Umbilical cord (tissue), 2 donors: Measurements from ENCODE around the gene PTPRD. TPM values are rescaled to one million over a fixed set of nuclear protein-coding genes. Genes with fewer than 3 reads are reported as not detected.

Source experiments
- DNase-seq: peaks from one replicate; pipeline ENCODE4 v3.0.0-alpha.2; 2015; ENCODE audit warnings: low spot score
- total RNA-seq: library from RNA; depleted of rRNA; stranded (reverse); fragments of >200 nt; gene quantifications from one replicate; pipeline ENCODE4 v1.2.3, GENCODE V29; 2014; ENCODE audit warnings: low replicate concordance; ENCODE audit not compliant: insufficient read depth

The PTPRD gene
- total RNA-seq, 1 donor from 2014 or later: 29.1 TPM

DNA sequence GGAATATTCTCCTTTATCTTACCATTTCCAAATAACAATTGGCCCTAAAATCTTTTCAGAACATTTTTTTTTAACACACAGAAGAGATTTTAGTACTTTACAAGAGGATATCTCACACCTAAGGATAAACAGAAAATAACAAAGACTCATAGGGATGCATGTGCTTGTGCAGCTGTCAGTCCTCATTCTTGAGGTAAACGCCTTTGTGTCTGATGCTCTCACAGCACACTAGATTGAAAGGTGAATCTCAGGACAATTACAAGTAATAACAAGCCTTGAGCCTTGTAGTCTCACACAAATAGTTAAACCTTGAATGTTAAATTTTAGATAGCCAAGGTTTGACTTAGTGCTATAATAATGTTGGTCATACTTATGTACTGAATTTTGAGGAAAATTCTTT, 439.2 kb downstream of the PTPRD start:
- no peak for DNase-seq

DNA sequence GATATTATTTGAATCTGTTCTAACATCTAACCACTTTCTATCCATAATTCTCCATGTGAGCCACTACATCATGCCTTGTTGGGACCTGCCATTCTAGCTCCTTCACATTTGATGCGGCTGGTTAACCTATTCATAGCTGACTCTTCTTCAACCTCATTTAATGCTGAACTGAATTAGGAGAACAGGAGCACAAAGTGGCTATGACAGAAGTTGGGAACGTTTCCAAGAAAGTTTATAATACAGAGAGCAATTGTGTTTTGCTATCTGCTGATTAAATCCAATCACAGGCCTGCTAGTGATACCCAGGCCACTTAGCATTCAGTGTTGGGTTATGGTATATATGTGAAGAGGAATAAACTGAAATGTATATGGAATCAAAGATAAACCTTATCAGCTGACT, 440.3 kb downstream of the PTPRD start:
- no peak for DNase-seq

DNA sequence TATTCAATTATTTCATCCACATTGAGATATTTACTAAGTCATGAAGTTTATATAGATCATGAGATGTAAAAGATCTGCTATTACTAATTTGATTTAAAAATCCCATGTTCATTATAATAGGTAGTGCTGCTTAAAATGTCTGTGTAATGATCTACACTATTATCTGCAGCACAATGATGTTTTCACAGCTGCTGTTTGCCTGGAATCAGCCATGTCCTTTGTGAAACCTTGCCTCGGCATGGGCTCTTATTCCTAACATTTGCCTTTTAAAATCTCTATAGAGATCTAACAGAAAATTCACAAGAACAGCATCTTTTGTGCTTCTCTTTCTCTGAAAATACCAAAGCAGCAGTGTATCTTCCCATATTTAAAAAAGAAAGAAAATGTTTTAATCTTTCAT, 444.6 kb downstream of the PTPRD start:
- no peak for DNase-seq

DNA sequence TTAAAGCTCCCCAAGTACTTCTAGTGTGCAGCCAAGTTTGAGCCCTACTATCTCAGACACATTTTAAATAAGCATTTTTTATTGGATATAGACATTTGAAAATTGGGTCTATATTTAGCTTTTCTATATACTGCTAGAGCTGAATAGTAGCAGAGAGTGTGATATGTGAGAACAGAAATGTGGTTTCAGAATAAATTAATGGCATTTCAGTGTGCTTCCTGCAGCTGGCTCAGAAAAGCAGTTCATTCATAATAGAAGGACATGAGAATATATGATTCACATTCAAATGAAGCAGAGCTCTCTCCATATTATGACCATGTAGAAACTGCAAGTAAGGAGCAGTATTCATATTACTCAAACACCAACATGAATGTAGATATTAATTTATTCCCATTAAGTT, 464.0 kb downstream of the PTPRD start:
- no peak for DNase-seq

DNA sequence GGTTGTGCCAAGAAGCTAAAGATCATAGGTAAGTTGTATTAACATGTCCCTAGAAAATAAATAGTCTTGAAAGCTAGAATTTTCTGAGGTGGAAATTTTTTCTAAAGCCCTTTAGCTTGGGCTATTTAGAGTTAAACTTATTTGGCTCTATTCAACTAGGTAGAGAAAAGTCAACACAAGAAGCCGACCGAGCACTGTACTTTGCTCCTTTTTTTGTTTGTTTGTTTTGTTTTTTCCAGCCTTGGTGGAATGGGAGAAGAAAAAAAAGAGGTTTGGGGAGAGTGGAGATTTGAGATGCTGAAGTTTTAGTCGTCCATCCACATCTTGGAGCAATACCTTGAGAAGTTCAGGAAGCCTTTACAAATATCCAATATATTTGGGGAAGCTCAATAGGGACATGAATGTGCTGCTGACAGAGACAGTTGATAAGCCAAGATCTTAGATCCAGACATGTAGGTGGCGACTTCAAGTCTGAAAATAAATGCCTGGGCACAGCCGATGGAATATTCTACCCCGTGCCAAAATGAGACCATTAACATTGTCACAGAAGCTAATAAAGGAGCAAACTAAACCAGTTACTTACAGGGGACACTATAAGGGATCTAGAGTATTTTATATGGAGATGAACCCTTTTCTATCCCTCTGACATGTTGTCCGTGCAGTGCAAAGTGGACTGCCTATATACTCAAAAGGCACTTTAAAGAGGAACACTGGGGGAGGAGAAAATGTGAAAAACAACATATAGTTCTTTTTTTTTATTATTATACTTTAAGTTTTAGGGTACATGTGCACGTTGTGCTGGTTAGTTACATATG, 466.1 kb downstream of the PTPRD start:
- no peak for DNase-seq

DNA sequence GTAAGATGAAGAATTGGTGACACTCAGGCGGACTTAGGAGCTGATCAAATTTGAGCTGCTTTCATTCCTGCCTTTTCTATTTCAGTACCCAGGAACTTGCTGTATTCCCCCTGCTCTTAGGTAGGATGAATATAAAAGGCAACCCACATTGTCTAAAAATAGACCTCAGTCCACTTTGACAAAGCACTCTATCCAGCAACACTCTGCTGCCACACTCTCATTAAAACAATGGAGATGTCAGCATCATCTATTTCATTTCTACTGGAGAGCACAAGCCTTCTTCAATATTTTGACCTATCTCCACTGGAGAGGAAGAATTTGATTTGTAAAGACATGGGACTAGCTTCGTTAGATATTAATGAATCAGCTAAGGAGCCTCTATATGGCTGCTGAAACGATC, 468.4 kb downstream of the PTPRD start:
- DNase-seq: no peak

DNA sequence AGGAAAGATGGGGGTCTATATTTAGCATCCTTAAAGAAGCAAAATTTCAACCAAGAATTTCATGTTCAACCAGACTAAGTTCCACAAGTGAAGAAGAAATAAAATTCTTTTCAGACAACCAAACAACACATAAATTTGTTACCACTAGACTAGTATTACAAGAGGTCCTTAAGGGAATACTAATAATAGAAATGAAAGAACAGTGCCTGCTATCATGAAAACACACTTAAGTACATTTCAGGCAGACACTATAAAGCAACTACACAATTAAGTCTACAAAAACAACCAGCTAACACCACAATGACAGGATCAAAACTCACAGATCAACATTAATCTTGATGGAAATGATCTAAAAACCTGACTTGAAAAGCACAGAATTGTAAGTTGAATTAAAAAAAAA, 477.2 kb downstream of the PTPRD start:
- no peak for DNase-seq

DNA sequence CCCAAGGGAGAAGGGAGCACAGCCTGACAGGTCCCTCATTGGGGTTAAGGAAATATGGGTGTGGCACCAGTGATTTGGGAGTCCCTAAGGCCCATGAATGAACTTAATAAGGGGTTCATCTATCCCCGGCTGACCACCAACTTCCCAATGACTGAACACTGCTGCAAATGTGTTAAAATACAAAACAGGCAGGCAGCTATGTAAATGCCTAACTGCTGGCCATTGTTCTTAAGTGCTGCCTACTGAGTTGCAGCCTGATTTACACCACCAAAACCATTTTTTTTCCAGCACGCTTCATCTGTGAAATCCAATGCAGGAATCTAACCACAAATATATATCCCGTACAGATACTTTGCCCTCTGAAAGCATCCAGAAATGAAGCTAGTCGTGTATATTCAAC, 478.5 kb downstream of the PTPRD start:
- no peak for DNase-seq

DNA sequence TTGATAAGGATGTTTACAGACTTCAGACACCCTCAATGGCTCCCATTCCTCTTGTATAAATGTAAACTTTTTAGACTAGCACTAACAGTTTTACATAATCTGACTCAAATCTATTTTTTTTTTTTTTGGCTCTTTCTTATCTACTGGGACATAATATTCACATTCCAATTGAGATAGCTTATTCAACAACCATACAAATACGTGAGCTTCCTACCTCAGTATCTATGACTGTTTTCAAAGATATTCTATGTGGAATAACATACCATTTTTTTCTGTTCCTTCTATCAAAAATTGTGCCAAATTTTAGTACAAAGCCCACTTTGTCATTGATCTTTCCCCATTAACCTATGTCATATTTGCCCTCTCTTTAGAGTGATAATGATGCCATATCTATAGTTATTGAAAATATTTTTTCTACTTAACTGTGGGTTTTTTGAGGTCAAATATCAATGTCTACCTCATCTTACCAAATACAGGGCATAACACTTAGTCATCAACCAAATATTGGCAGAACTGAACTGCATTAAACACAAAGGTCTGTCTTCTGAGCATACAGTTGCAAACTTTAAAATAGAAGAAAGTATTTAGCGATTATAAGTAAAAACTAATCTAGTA, 482.6 kb downstream of the PTPRD start:
- DNase-seq: no peak

DNA sequence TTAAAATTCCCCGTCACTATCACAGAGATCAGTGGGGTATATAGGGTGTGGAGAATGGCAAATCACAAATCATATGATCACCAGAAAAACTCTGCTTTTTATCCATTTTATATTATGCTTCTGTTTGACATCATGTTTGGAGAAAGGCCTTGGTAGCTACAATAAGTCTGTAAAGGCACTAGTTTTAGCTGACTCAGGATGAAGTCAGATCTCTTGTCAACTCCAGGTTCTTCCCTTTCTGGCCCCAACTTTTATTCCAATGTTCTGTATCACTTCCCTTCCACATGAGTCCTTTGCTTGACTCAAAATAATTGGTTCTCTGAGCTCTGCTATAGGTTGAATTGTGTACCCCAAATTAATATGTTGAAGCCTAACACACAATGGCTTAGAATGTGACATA, 484.9 kb downstream of the PTPRD start:
- no peak for DNase-seq

DNA sequence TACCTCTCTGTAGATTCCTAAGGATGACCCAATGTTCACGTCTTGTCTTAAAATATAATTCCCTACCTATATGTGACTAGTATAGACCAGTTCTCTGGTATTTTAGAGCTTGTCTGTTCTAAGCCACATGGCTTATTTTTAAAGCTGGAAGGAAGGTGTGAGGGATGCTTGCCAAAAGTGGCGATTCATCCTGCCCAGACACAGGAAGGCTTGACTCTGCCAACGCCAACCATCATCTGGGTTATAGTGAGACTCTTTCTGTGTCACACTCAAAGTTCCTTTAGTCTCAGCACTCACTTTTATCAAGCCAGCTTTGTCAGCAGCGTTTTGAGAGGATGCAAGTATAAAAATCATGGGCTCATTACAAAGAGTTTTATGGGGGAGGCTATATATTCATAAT, 500.0 kb downstream of the PTPRD start:
- no peak for DNase-seq

DNA sequence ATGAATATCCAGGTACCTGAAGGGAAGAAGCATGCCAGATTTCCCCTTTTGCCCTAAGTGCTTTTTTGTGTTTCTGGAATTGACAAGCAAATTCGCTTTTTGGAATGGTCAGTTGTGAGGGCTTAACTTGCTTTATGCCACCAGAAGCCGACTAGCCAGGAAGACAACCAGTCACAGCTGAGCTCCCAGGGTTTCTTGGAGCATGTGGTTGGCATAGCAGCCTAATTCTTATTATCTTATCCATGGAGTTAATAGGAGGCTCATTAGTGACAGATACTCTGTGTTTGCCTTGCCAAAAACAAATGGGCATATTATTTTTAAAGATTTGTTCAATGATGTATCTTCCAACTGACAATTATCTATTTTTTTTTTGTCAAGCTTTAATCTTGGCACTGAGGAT, 500.7 kb downstream of the PTPRD start:
- DNase-seq: no peak

DNA sequence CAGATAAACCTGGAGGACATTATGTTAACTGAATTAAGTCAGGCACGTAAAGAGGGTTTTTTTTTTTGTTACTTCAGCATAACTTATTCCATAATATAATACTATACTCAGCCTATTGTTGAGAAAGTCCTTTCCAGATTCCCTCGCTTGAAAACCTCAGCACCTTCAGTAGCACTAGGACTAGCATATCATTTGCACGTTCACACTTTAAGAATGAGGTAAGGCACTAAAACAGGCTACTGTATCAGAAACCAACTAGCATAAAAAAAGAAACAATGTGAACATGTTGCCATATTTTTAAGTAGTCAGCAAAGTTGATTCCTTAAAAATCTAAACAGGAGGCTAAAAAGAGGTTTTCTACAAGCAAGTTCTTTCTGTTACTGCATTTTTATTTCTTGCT, 504.0 kb downstream of the PTPRD start:
- DNase-seq: no peak

DNA sequence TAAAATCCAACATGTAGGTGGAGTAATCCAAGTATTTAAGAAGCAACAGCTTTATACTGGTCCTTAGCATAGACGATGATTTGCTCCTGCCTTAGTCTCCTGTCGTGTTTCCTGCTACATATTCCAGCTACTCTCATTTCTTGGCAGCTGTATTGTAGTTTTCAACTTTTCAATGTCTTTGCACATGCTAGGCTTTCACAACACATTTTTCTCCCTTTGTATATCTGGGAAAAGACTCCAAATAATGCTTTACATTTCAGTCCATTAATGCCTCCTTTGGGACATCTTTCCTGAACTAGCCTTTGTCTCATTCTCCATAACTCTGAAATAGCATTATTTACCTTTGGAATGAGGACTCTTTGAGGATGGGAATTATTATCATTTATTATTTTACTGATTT, 508.0 kb downstream of the PTPRD start:
- DNase-seq: no peak

DNA sequence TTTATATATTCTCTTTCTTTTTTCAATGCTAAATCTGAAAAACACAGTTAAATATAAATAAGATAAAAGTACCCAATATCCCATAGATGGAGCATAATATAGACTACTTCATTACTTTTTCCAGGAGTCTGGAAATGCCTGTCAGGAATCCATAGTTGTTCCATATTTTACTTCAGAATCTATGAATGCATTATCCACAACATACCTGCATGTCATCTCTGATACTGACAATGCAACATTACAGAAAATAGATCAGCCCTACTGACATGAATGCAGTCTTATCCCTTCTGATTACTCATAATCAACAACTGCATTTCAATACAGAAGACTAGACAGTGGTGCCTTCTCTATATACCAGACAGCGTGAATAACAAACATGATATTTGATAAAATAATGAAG, 517.6 kb downstream of the PTPRD start:
- no peak for DNase-seq

DNA sequence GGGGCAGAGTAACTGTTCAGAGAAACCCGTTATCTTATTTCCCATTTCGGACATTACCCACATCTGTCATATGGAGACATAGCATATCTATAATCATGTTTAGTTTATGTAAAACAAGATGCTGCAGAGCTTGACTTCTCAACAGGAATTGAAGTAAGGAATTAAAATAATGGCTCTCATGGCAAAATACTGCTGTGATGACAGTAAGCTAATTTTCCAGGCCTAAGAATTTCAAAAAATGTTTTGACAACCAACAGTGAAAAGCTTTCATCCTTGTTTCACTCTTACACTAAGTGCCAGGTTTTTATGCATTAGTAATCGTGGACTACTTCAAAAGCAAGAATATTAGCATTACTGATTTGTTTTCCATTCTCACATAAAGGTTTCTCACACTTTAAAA, 518.2 kb downstream of the PTPRD start:
- DNase-seq: no peak

DNA sequence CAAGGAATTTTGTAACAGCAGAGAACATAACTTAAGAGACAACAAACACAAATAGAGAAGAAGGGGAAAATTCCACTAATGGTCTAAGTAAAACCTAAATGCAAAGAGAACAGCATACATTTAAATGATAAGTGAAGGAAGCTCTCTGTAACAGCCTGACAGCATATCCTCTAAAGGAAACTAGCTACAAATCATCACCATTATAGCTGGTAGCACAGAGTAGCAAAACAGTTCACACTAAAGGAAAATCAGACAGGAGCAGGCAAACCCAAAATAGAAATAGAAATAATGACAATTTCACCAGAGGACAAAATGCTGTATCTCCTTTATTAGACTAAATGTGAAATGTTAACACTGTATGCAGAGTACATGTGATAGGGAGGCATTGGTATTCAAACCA, 532.8 kb downstream of the PTPRD start:
- DNase-seq: no peak

DNA sequence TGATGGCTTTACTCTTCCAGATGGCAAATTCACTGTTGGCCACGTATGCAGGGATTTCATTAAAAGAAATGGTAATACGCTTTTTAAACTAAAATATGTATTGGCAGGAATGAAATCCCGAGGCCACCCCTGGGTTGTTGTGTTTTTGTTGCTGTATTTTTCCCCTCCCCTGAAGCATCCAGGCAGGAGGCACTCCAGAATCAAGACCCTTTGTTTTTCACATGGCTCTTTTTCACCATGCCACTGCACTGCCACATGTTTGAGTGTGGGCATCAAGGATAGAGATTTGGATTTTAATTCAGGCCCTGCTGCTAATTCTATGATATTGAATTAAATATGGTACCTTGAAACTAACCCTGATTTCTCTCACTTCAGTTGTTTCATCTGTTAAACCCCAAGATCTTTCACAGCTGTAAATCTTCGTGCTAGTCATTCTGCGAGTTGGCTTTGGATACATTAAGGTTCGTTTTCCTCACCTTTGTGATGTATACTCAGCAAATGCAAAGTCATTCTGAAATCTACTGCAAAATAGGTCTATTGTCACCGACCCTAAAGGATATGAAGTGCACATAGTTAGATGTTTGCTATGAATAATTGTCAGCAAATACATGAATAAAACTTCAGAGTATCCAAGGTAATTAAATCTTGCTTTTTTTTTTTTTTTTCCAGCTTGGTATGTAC, 533.4 kb downstream of the PTPRD start:
- no peak for DNase-seq

DNA sequence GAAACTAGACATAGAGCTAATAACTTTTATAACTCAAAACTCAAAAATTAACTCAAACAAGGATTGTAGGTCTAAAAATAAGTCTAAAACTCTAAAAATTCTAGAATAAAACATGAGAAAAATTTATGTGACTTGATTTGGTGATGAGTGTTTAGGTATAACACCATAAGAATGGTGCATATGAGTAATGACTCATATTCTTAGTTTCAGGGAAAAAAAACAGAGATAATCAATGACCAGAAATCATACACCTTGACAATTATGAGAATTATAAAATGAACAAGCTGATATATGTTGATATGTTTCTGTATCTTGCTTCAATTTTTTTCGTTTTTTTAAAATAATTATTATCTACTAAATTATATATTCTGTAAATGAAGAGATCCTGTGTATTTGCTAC, 541.2 kb downstream of the PTPRD start:
- no peak for DNase-seq

DNA sequence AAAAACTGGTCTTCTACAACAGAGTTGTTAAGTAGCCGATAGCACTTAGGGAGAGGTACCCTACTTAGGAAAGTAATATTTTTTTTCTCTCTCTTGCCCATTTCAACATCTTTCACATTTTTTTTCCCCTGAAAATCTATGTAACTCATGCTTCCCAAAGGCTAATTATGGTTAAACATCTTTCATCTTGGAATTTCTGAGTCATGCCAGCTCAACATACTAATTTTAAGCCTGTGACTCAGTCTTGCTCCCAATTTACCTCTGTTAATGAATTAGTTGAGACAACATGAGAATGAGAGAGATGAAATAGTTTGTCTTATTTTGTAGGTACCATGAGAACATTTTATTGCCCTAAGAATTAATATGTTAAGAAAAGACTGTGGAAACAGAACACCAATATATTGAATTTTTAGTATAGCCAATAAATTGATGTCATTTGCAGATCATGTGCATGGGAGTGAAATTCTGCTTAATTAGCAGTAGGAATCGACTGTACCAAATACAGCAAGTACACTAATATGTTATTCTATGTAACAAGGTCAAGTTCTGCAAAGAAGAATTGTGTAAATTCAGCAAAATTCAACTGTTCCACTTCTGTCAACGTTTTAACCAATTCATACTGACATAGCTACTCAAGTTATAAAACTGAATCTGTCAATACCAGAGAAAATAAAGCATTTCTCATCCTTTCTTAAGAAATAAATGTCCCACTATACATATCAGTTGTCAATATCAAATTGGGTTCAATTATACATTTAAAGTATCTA, 550.0 kb downstream of the PTPRD start:
- no peak for DNase-seq

DNA sequence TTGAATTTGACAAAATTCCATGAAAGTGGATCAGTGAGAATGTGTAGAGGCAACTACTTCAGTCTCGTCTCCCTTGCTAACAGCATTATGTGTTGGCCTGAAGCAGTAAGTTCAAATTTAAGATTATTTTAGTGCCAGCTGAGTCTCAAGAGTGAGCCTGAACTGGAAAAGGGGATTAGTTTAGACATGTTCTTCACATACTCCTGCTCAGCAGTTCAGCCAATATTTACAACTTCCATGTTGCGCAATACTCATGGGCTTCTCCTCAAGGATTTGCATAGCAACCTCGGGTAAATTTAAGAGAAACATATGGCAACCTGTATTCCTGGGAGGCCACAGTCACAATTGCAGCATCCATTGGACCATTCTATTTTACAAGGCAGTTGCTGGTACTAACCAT, 553.8 kb downstream of the PTPRD start:
- DNase-seq: peak; percentile 75

DNA sequence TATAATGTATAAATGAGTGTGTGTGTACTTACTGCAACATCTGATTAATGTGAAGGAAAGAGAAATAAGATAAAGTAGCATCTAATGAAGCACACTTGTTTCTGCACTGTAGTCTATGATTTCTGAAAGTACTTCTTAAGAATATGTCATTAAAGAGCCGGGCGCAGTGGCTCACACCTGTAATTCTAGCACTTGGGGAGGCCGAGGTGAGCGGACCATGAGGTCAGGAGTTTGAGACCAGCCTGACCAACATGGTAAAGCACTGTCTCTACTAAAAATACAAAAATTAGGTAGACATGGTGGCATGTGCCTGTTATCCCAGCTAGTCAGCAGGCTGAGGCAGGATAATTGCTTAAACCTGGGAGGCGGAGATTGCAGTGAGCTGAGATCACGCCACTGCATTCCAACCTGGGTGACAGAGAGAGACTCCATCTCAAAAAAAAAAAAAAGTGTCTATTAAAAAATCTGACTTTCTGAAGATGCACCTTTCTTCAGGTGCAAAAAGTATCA, 556.9 kb downstream of the PTPRD start:
- DNase-seq: no peak
